GM19043 (cell line): ENCODE results near the gene PSMD12.
"Not testable (repeated sequence)": the region's sequence is repeated elsewhere in the genome, so short reads cannot be mapped to it uniquely, and the experiment has no call there.

Experiments used
- ATAC-seq: cut with Tn5 transposase; IDR thresholded peaks from one replicate; pipeline ENCODE4 v1.9.1; 2021; ENCODE audit warnings: low read depth; ENCODE audit not compliant: unreplicated experiment

The PSMD12 gene

GRCh38 chr17:67316781-67317180 is 49.6 kb downstream of the PSMD12 start:
- ATAC-seq = no peak

GRCh38 chr17:67315865-67316264 is 50.5 kb downstream of the PSMD12 start:
- ATAC-seq = no peak

GRCh38 chr17:67312265-67312664 is 54.1 kb downstream of the PSMD12 start:
- no peak for ATAC-seq

GRCh38 chr17:67311575-67311974 is 54.8 kb downstream of the PSMD12 start:
- ATAC-seq = no peak

GRCh38 chr17:67310406-67310805 is 56.0 kb downstream of the PSMD12 start:
- ATAC-seq = no peak

GRCh38 chr17:67305446-67306235 is 60.7 kb downstream of the PSMD12 start:
- ATAC-seq = not testable (repeated sequence)

GRCh38 chr17:67297454-67297960 is 68.9 kb downstream of the PSMD12 start:
- no peak for ATAC-seq

- ATAC-seq = no peak
These were observed 71.8 kb downstream of the PSMD12 start for GRCh38 chr17:67294451-67295199.

GRCh38 chr17:67293251-67294203 is 72.8 kb downstream of the PSMD12 start:
- peak; percentile 83 for ATAC-seq

GRCh38 chr17:67290711-67291291 is 75.6 kb downstream of the PSMD12 start:
- ATAC-seq = no peak

GRCh38 chr17:67290244-67290643 is 76.1 kb downstream of the PSMD12 start:
- no peak for ATAC-seq

GRCh38 chr17:67289181-67289876 is 77.0 kb downstream of the PSMD12 start:
- no peak for ATAC-seq
